K562 (cell line): ENCODE measurements around the gene SLC26A1. TPM values are rescaled to one million over a fixed set of nuclear protein-coding genes. Genes with fewer than 3 reads are reported as not detected.
A peak's percentile ranks its signal among the peaks of the same experiment; 100 is the strongest.

ENCODE experiments used
- BMI1 ChIP-seq: fragments of 150-350 bp; IDR thresholded peaks from 2 replicates; pipeline ENCODE4 v1.6.1; 2014; ENCODE audit warnings: low read length
- CBX5 ChIP-seq: IDR thresholded peaks from 2 replicates; pipeline ENCODE4 v1.6.1; 2014; ENCODE audit warnings: low read depth, borderline replicate concordance
- KDM2B ChIP-seq: fragments of 250-450 bp; sonication (Bioruptor Pico); IDR thresholded peaks from 2 replicates; pipeline ENCODE4 v1.8.0; 2021; ENCODE audit warnings: mild to moderate bottlenecking, moderate library complexity
- NCOA6 ChIP-seq: fragments of 450-650 bp; IDR thresholded peaks from 2 replicates; pipeline ENCODE4 v1.6.1; 2017; ENCODE audit warnings: mild to moderate bottlenecking
- RBM14 ChIP-seq: fragments of 200-400 bp; formaldehyde crosslinking; IDR thresholded peaks from 2 replicates; pipeline ENCODE4 v1.6.1; 2018; ENCODE audit warnings: low read depth, mild to moderate bottlenecking, low read length, moderate library complexity, borderline replicate concordance; ENCODE audit not compliant: insufficient read depth
- ZNF224 ChIP-seq: sonication (generic); formaldehyde crosslinking; IDR thresholded peaks from 2 replicates; pipeline ENCODE4 v1.8.0; 2022; ENCODE audit warnings: mild to moderate bottlenecking, missing genetic modification reagents
- polyA plus RNA-seq, 8 experiments: library from polyadenylated mRNA; depleted of rRNA in 4 of 8; stranded (reverse) in 5 of 8; unstranded in 3 of 8; fragments of >200 nt; fragmentation: Nextera tagmentation in 2 of 8; fragmentation: Illumina TruSeq in 1 of 8; extraction: Ambion mirVana in 2 of 8; extraction: Trizol in 1 of 8; gene quantifications; 2 replicates each; pipeline versions ENCODE4 v1.2.1 to v1.2.3, GENCODE V29; 2011 to 2014; ENCODE audit warnings: inconsistent platforms in 1 of 8, missing spikeins in 1 of 8
- total RNA-seq, 7 experiments: library from RNA; depleted of rRNA in 6 of 7; stranded (reverse); fragments of >200 nt in 6 of 7; fragmentation: Illumina TruSeq in 2 of 7; extraction: Trizol in 2 of 7; gene quantifications; 2 replicates each; pipeline versions ENCODE4 v1.2.1 to v1.2.3, GENCODE V29; 2011 to 2021; ENCODE audit warnings: low replicate concordance in 1 of 7
- TF ChIP-seq, protein P1 (sequence below): fragments of 250-450 bp; sonication (Bioruptor Pico); IDR thresholded peaks from 2 replicates; pipeline ENCODE4 v1.4.0; 2020
- TF ChIP-seq, protein P2 (sequence below), 2 experiments: fragments of 150-350 bp in 1 of 2; IDR thresholded peaks; 2 replicates each; pipeline ENCODE4 v1.6.1; 2012 to 2016; ENCODE audit warnings: low read depth in 2 of 2, low read length in 2 of 2, mild to moderate bottlenecking in 1 of 2, moderate library complexity in 1 of 2
- TF ChIP-seq, protein P3 (sequence below): fragments of 250-450 bp; sonication (Bioruptor Pico); IDR thresholded peaks from 2 replicates; pipeline ENCODE4 v1.8.0; 2022; ENCODE audit warnings: inconsistent platforms, mild to moderate bottlenecking, moderate library complexity, borderline replicate concordance
- TF ChIP-seq, protein P4 (sequence below): fragments of 250-450 bp; sonication (Bioruptor Pico); IDR thresholded peaks from 2 replicates; pipeline ENCODE4 v1.5.0; 2020; ENCODE audit warnings: mild to moderate bottlenecking, borderline replicate concordance

The SLC26A1 gene
- total and polyA plus RNA-seq, 9 of the 15 experiments (the other 6 are each of a cell fraction or from before 2014, with no cell fraction given) = 0.11 to 4.2 (median 0.95) TPM

DNA sequence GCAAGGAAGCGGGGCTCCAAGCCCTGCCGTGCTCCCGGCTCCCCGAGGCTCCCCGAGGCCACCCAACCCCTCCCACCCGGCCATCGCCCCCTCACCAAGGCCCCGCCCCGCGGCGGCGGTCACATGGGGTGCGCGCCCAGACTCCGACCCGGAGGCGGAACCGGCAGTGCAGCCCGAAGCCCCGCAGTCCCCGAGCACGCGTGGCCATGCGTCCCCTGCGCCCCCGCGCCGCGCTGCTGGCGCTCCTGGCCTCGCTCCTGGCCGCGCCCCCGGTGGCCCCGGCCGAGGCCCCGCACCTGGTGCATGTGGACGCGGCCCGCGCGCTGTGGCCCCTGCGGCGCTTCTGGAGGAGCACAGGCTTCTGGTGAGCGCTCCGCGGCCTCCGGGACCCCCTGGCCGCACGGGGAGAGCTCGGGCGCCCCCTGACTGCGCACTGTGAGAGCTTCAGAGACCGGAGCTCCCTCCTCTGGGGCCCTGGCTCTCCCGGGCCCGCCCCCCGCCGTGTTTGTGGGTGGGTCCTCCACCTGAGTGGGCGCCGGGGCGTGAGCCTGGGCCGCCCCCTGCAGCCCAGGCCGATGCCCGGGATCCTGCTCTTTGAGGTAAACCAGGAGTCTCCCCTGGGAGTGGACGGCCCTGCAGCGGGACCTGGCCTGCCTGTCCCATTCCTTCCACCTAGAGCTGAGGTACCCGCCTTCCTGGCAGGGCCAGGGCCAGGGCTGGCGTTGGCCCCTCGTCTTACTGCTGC lies 6.2 kb downstream of the SLC26A1 start, which contains the start of gene IDUA (continued):
- TF ChIP-seq, protein P1, sequence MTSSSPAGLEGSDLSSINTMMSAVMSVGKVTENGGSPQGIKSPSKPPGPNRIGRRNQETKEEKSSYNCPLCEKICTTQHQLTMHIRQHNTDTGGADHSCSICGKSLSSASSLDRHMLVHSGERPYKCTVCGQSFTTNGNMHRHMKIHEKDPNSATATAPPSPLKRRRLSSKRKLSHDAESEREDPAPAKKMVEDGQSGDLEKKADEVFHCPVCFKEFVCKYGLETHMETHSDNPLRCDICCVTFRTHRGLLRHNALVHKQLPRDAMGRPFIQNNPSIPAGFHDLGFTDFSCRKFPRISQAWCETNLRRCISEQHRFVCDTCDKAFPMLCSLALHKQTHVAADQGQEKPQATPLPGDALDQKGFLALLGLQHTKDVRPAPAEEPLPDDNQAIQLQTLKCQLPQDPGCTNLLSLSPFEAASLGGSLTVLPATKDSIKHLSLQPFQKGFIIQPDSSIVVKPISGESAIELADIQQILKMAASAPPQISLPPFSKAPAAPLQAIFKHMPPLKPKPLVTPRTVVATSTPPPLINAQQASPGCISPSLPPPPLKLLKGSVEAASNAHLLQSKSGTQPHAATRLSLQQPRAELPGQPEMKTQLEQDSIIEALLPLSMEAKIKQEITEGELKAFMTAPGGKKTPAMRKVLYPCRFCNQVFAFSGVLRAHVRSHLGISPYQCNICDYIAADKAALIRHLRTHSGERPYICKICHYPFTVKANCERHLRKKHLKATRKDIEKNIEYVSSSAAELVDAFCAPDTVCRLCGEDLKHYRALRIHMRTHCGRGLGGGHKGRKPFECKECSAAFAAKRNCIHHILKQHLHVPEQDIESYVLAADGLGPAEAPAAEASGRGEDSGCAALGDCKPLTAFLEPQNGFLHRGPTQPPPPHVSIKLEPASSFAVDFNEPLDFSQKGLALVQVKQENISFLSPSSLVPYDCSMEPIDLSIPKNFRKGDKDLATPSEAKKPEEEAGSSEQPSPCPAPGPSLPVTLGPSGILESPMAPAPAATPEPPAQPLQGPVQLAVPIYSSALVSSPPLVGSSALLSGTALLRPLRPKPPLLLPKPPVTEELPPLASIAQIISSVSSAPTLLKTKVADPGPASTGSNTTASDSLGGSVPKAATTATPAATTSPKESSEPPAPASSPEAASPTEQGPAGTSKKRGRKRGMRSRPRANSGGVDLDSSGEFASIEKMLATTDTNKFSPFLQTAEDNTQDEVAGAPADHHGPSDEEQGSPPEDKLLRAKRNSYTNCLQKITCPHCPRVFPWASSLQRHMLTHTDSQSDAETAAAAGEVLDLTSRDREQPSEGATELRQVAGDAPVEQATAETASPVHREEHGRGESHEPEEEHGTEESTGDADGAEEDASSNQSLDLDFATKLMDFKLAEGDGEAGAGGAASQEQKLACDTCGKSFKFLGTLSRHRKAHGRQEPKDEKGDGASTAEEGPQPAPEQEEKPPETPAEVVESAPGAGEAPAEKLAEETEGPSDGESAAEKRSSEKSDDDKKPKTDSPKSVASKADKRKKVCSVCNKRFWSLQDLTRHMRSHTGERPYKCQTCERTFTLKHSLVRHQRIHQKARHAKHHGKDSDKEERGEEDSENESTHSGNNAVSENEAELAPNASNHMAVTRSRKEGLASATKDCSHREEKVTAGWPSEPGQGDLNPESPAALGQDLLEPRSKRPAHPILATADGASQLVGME (CRISPR knock-in tag) = no peak
- no peak for TF ChIP-seq CBX5
- no peak for TF ChIP-seq BMI1
- peak; percentile 71; the same call in 1 of the 2 replicates for TF ChIP-seq KDM2B
- TF ChIP-seq NCOA6 = no peak
- TF ChIP-seq, protein P2, sequence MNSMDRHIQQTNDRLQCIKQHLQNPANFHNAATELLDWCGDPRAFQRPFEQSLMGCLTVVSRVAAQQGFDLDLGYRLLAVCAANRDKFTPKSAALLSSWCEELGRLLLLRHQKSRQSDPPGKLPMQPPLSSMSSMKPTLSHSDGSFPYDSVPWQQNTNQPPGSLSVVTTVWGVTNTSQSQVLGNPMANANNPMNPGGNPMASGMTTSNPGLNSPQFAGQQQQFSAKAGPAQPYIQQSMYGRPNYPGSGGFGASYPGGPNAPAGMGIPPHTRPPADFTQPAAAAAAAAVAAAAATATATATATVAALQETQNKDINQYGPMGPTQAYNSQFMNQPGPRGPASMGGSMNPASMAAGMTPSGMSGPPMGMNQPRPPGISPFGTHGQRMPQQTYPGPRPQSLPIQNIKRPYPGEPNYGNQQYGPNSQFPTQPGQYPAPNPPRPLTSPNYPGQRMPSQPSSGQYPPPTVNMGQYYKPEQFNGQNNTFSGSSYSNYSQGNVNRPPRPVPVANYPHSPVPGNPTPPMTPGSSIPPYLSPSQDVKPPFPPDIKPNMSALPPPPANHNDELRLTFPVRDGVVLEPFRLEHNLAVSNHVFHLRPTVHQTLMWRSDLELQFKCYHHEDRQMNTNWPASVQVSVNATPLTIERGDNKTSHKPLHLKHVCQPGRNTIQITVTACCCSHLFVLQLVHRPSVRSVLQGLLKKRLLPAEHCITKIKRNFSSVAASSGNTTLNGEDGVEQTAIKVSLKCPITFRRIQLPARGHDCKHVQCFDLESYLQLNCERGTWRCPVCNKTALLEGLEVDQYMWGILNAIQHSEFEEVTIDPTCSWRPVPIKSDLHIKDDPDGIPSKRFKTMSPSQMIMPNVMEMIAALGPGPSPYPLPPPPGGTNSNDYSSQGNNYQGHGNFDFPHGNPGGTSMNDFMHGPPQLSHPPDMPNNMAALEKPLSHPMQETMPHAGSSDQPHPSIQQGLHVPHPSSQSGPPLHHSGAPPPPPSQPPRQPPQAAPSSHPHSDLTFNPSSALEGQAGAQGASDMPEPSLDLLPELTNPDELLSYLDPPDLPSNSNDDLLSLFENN (IDR thresholded peaks at IDR 0.05; ENCODE audit: low read depth in 2 of 2, low read length in 2 of 2) = 0 out of 4 replicates have a peak, but pooled peaks of 1 of the 2 experiments have one; percentile 13
- TF ChIP-seq, protein P3, sequence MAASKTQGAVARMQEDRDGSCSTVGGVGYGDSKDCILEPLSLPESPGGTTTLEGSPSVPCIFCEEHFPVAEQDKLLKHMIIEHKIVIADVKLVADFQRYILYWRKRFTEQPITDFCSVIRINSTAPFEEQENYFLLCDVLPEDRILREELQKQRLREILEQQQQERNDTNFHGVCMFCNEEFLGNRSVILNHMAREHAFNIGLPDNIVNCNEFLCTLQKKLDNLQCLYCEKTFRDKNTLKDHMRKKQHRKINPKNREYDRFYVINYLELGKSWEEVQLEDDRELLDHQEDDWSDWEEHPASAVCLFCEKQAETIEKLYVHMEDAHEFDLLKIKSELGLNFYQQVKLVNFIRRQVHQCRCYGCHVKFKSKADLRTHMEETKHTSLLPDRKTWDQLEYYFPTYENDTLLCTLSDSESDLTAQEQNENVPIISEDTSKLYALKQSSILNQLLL (CRISPR knock-in tag) = no peak
- TF ChIP-seq RBM14 = no peak
- no peak for TF ChIP-seq ZNF224
- TF ChIP-seq, protein P4, sequence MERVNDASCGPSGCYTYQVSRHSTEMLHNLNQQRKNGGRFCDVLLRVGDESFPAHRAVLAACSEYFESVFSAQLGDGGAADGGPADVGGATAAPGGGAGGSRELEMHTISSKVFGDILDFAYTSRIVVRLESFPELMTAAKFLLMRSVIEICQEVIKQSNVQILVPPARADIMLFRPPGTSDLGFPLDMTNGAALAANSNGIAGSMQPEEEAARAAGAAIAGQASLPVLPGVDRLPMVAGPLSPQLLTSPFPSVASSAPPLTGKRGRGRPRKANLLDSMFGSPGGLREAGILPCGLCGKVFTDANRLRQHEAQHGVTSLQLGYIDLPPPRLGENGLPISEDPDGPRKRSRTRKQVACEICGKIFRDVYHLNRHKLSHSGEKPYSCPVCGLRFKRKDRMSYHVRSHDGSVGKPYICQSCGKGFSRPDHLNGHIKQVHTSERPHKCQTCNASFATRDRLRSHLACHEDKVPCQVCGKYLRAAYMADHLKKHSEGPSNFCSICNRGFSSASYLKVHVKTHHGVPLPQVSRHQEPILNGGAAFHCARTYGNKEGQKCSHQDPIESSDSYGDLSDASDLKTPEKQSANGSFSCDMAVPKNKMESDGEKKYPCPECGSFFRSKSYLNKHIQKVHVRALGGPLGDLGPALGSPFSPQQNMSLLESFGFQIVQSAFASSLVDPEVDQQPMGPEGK (CRISPR knock-in tag) = no peak
